GM12892 (cell line): ENCODE measurements around the gene IFI44L.

Experiments
- POLR2A ChIP-seq: IDR thresholded peaks from 2 replicates; pipeline ENCODE4 v1.6.1; 2011; ENCODE audit warnings: low read depth, low read length, control low read depth
- POLR2AphosphoS5 ChIP-seq: IDR thresholded peaks from 2 replicates; pipeline ENCODE4 v1.6.1; 2011; ENCODE audit warnings: low read depth, low read length, control low read depth
- TAF1 ChIP-seq: IDR thresholded peaks from 2 replicates; pipeline ENCODE4 v1.6.1; 2011; ENCODE audit warnings: low read depth, mild to moderate bottlenecking, control low read depth, low read length, borderline replicate concordance

DNA sequence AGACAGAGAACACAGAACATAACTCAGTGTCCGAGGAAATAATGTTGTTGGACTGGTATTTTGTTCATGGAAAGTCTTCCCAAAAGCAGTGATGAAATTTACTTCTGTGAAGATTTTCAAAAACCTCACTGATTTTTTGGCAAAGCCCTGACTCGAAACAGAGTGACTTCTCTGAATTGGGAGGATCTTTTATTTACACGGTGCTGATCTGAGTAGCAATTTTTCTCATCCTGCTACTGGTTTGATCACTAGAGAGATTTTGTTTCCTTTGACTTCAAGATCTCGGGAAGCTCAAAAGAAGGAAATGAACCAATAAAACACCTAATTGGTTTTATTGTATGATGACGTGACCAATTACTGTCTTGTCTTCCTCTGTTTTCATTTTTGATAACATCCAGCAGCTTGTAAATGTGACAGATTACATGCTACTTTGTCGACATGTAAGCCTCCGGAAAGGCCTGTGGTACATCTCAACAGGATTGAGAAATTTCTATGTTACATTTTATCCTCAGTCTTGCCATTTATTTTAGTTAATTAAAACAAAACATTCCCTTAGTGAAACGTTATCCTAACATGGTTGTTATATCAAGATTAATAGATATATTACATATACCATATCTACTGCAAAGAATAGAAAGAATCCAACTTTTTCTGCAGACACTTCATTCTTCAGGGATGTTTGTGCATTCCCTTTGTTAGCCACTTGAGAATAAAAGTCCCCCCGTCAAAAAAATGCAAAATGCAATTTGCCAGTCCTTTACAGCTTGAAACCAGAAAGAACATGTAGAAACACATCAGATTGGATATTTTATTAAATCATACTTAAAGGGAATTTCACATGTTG is 42.8 kb upstream of the IFI44L start:
- TF ChIP-seq POLR2A (no peak), POLR2AphosphoS5 (no peak), TAF1 (no peak)
